ENCODE data around the gene RAE1.

DNA sequence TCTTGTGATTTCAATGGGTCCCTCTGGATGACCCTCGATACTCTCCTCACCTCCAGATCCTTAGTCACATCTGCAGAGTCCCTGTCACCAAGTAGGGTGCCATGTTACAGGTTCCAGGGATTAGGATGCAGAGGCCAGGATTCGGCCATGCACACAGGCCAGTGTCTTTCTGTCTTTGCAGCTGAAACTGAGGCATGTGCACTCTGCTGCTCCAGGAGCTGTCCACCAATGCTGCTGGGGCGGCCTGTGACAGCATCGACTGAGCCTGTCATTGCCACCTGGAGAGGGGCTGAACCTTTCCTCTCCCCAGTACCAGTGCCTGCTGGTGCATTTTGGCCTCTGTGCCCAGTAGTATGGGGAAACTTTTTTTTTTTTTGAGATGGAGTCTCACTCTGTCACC lies 35.7 kb downstream of the RAE1 start:
- TF ChIP-seq, protein P1, sequence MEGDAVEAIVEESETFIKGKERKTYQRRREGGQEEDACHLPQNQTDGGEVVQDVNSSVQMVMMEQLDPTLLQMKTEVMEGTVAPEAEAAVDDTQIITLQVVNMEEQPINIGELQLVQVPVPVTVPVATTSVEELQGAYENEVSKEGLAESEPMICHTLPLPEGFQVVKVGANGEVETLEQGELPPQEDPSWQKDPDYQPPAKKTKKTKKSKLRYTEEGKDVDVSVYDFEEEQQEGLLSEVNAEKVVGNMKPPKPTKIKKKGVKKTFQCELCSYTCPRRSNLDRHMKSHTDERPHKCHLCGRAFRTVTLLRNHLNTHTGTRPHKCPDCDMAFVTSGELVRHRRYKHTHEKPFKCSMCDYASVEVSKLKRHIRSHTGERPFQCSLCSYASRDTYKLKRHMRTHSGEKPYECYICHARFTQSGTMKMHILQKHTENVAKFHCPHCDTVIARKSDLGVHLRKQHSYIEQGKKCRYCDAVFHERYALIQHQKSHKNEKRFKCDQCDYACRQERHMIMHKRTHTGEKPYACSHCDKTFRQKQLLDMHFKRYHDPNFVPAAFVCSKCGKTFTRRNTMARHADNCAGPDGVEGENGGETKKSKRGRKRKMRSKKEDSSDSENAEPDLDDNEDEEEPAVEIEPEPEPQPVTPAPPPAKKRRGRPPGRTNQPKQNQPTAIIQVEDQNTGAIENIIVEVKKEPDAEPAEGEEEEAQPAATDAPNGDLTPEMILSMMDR (conservative IDR thresholded peaks at IDR 0.05; ENCODE audit: low read depth, low read length): no peak
- no peak for TF ChIP-seq EZH2phosphoT487 (IDR thresholded peaks at IDR 0.05; ENCODE audit: borderline replicate concordance, low read length)
- no peak for TF ChIP-seq EZH2 (IDR thresholded peaks at IDR 0.05; ENCODE audit: low read length, unreplicated experiment)

Measured in PC-3 (cell line).